Pancreas (tissue), 10 donors: ENCODE data around the gene PNPLA7. TPM values are rescaled to one million over a fixed set of nuclear protein-coding genes. Genes with fewer than 3 reads are reported as not detected.
A peak's percentile ranks its signal among the peaks of the same experiment; 100 is the strongest.

Source experiments
- ATAC-seq, 4 donors: fragments of 200-7000 bp; cut with Tn5 transposase; one replicate each; pipeline versions ENCODE4 v1.8.0 to v1.9.1; 2020; ENCODE audit warnings: mild to moderate bottlenecking in 4 of 4, moderate library complexity in 4 of 4
- DNase-seq, 6 donors: peaks; one replicate each; pipeline ENCODE4 v3.0.0-alpha.2; 2020
- FAIRE-seq: peaks from 2 replicates; lab custom pipeline; 2012; peaks lifted over from hg19 to GRCh38; lab: Jason Lieb, UNC
- H3K27ac ChIP-seq, 4 donors: fragments of 200-600 bp; sonication (generic); 1 replicate in 3 of 4; 2 replicates in 1 of 4; pipeline versions ENCODE4 v1.5.0 to v1.8.0; 2020
- H3K27me3 ChIP-seq, 4 donors: fragments of 200-600 bp; one replicate each; pipeline ENCODE4 v1.8.0; 2021
- H3K36me3 ChIP-seq, 3 donors: fragments of 200-600 bp; sonication (generic) in 1 of 3; one replicate each; pipeline versions ENCODE4 v1.5.0 to v1.8.0; 2020 to 2021
- H3K4me1 ChIP-seq, 3 donors: fragments of 200-600 bp; one replicate each; pipeline ENCODE4 v1.8.0; 2021
- H3K4me3 ChIP-seq, 4 donors: fragments of 200-600 bp; sonication (generic) in 2 of 4; one replicate each; pipeline versions ENCODE4 v1.5.0 to v1.8.0; 2020 to 2021
- H3K9me3 ChIP-seq, 4 donors: fragments of 200-600 bp; one replicate each; pipeline ENCODE4 v1.8.0; 2021
- CTCF ChIP-seq, 4 donors: fragments of 200-600 bp; sonication (generic) in 3 of 4; IDR thresholded peaks; one replicate each; pipeline versions ENCODE4 v1.5.0 to v1.8.0; 2021; ENCODE audit warnings: antibody characterized with exemption in 4 of 4
- WGBS, 2 donors: extraction: QIAGEN DNeasy Blood & Tissue Kit; methylation state at CpG; one replicate each; pipeline ENCODE4 v1.1.7; 2013; 5-methylcytosine and 5-hydroxymethylcytosine counted together
- intact Hi-C, 3 donors: fragments of 100-400 bp; cut with DNase I; formaldehyde crosslinking; loops; one replicate each; pipeline versions ENCODE4 v1.11.1 to v1.14.2; 2022
- polyA plus RNA-seq, 2 donors: library from polyadenylated mRNA; stranded (reverse); fragments of 200-250 nt; gene quantifications; one replicate each; pipeline ENCODE4 v1.2.3, GENCODE V29; 2013
- total RNA-seq, 6 donors: library from RNA; stranded (reverse); fragmentation: NEBNext Ultra II Directional in 4 of 6; extraction: Animal tissue kit (Norgen Biotek cat#: 25700) in 4 of 6; gene quantifications; one replicate each; pipeline versions ENCODE4 v1.2.1 to v1.2.4, GENCODE V29; 2021 to 2023
- donor health status: healthy with polysubstance abuse.
- donor health status: DM: no; HTN: no; CAD: no; lungs with moderate emphysema.
- donor health status: DM: no; HTN: no; CAD: no.
- donor health status: control.
- donor health status: control.
- donor health status: Bipolar disorder and iron deficiency.
- donor health status: DM: yes; HTN: yes; CAD: no.
- donor health status: DM: no; HTN: no; CAD: no.
- donor health status: DM: no; HTN: no; CAD: no.
- donor health status: DM: yes; HTN: yes; CAD: no.

Gene PNPLA7
- total and polyA plus RNA-seq, 8 donors = 7.1 to 71.8 (median 18.0) TPM

GRCh38 chr9:137488906-137489305 lies 61.3 kb downstream of the PNPLA7 start:
- H3K27me3 ChIP-seq = no peaks in the 10 kb centered on the region
- DNase-seq (no peak), ATAC-seq (no peak), FAIRE-seq (no peak)
- no peaks in the 10 kb centered on the region for H3K36me3 ChIP-seq
- 87 to 96% methylated on average over 6 of the region's 6 CpGs for WGBS, 2 donors
- TF ChIP-seq CTCF (IDR thresholded peaks at IDR 0.05) = no peak
- intact Hi-C loops = no loop called here
- no peaks in the 10 kb centered on the region for H3K9me3 ChIP-seq
- H3K4me1 ChIP-seq = peaks cover 0 to 4% (median 3%) of the 10 kb centered on the region in 3 donors
- H3K4me3 ChIP-seq = no peak overlapping the region
- H3K27ac ChIP-seq = no peak overlapping the region

GRCh38 chr9:137488327-137488653 lies 61.9 kb downstream of the PNPLA7 start:
- no peaks in the 10 kb centered on the region for H3K27me3 ChIP-seq
- peak overlapping the region in 1 of 4 donors; percentile 26 for H3K27ac ChIP-seq
- DNase-seq (peak; percentile 73 to 96 (median 84)), ATAC-seq (peak; percentile 76 to 87 (median 85)), FAIRE-seq (no peak)
- no peaks in the 10 kb centered on the region for H3K36me3 ChIP-seq
- WGBS, 2 donors = 42 to 44% methylated on average over 6 of the region's 6 CpGs
- no peaks in the 10 kb centered on the region for H3K9me3 ChIP-seq
- intact Hi-C loops = no loop called here
- H3K4me3 ChIP-seq = peak overlapping the region in 2 of 4 donors; percentile 11 to 13
- peaks cover 0 to 4% (median 3%) of the 10 kb centered on the region in 3 donors for H3K4me1 ChIP-seq
- no peak for TF ChIP-seq CTCF (IDR thresholded peaks at IDR 0.05)

- 41 to 44% methylated on average over 41 of the region's 41 CpGs for WGBS, 2 donors
- no peaks in the 10 kb centered on the region for H3K27me3 ChIP-seq
- intact Hi-C loops = no loop called here
- no peak for FAIRE-seq
- peak overlapping the region in 1 of 4 donors; percentile 26 for H3K27ac ChIP-seq
- H3K36me3 ChIP-seq = no peaks in the 10 kb centered on the region
- no peak for TF ChIP-seq CTCF (IDR thresholded peaks at IDR 0.05)
- H3K9me3 ChIP-seq = no peaks in the 10 kb centered on the region
- H3K4me1 ChIP-seq = peaks cover 0 to 4% (median 3%) of the 10 kb centered on the region in 3 donors
- peak in 4 of 6 donors; percentile 21 to 77 (median 47) for DNase-seq
- peak; percentile 65 to 71 (median 70) for ATAC-seq
- peak overlapping the region in 2 of 4 donors; percentile 11 to 13 for H3K4me3 ChIP-seq
These were observed 62.5 kb downstream of the PNPLA7 start for GRCh38 chr9:137487454-137488326.

GRCh38 chr9:137486545-137487453 lies 63.4 kb downstream of the PNPLA7 start:
- Histone ChIP-seq H3K27ac (no peak overlapping the region), H3K9me3 (no peaks in the 10 kb centered on the region), H3K27me3 (no peaks in the 10 kb centered on the region), H3K4me1 (peaks cover 0 to 4% (median 3%) of the 10 kb centered on the region in 3 donors), H3K36me3 (no peaks in the 10 kb centered on the region), H3K4me3 (no peak overlapping the region)
- WGBS, 2 donors = 69 to 76% methylated on average over 35 of the region's 35 CpGs
- DNase-seq = peak in 3 of 6 donors; percentile 44 to 75 (median 46)
- no peak for TF ChIP-seq CTCF (IDR thresholded peaks at IDR 0.05)
- peak in 3 of 4 donors; percentile 5 to 19 (median 12) for ATAC-seq
- intact Hi-C loops = no loop called here
- FAIRE-seq = no peak
